Peyer's patch (tissue), 4 donors: ENCODE results near the gene CAMSAP3.

Source experiments
- CTCF ChIP-seq, 6 experiments: fragments of 450-650 bp in 4 of 6; fragments of 200-600 bp in 2 of 6; sonication (generic) in 1 of 6; IDR thresholded peaks; one replicate each; pipeline ENCODE4 v1.5.1; 2017 to 2019; ENCODE audit warnings: antibody characterized with exemption in 6 of 6, mild to moderate bottlenecking in 3 of 6, moderate library complexity in 1 of 6
- POLR2A ChIP-seq, 2 donors: fragments of 450-650 bp; IDR thresholded peaks; one replicate each; pipeline ENCODE4 v1.5.1; 2017; ENCODE audit warnings: antibody characterized with exemption in 2 of 2, mild to moderate bottlenecking in 2 of 2, moderate library complexity in 2 of 2

DNA sequence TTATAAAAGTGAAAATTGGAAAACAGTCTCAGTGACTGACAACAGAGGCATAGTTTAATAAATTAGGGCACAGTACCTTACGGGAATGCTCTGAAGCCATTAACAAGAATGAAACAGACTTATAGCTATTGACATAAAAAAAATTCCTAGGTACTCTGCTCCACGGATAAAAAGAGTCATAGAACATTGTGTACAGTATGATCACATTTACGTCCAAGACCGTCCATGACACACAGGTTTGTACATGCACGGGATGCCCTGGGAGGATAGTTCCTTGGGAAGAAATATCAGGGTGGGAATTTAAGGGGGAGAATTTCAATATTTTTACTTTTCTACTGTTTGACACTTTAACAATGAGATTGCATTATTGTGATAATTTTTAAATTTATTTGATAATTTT lies 24.9 kb upstream of the CAMSAP3 start:
- no peak for TF ChIP-seq CTCF (IDR thresholded peaks at IDR 0.05)
- TF ChIP-seq POLR2A (IDR thresholded peaks at IDR 0.05) = no peak
